GM12865 (cell line): ENCODE results near the gene BLMH.

Source experiments
- DNase-seq: peaks from one replicate; pipeline ENCODE4 v3.0.0; 2010; ENCODE audit warnings: low read depth
- H3K4me3 ChIP-seq: 2 replicates; pipeline ENCODE4 v1.5.1; 2011; ENCODE audit warnings: mild to moderate bottlenecking, low read depth, low read length, control low read depth
- CTCF ChIP-seq: IDR thresholded peaks from 2 replicates; pipeline ENCODE4 v1.5.1; 2011; ENCODE audit warnings: low read length, control low read depth, low read depth, inconsistent platforms; ENCODE audit not compliant: insufficient read depth; ENCODE audit errors: missing control alignments

The BLMH gene

DNA sequence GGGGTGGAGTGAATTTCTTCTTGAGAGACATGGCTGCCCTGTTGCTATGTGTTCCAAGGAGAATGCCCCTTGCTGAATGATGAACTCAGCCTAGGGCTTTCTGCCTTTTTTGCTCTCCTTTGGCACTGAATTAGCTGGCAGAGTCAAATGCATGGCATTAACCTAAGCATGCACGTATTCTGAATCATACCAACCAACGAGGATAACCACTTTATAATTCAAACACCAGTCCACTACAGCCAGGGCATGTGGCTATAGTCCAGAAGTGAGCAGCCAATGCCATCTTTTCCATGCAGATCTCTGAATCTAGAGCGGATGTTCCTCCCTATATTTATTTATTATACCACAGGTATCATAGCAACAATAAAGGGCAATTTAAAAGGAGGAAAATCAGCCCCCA is 26.4 kb upstream of the BLMH start:
- DNase-seq = no peak
- H3K4me3 ChIP-seq = no peak overlapping the region
- TF ChIP-seq CTCF = no peak

- no peak overlapping the region for H3K4me3 ChIP-seq
- no peak for TF ChIP-seq CTCF
- no peak for DNase-seq
Measured at GRCh38 chr17:30316736-30317135, 25.0 kb upstream of the BLMH start.

- DNase-seq = no peak
- H3K4me3 ChIP-seq = no peak overlapping the region
- TF ChIP-seq CTCF = no peak
Measured at GRCh38 chr17:30315106-30315505, 23.4 kb upstream of the BLMH start.

- no peak for DNase-seq
- TF ChIP-seq CTCF = no peak
- H3K4me3 ChIP-seq = no peak overlapping the region
Measured at GRCh38 chr17:30314474-30314873, 22.7 kb upstream of the BLMH start.

GRCh38 chr17:30312226-30312625 is 20.5 kb upstream of the BLMH start:
- TF ChIP-seq CTCF = no peak
- no peak overlapping the region for H3K4me3 ChIP-seq
- no peak for DNase-seq

- H3K4me3 ChIP-seq = no peak overlapping the region
- no peak for DNase-seq
- TF ChIP-seq CTCF = no peak
Measured at GRCh38 chr17:30310562-30310961, 18.8 kb upstream of the BLMH start.

DNA sequence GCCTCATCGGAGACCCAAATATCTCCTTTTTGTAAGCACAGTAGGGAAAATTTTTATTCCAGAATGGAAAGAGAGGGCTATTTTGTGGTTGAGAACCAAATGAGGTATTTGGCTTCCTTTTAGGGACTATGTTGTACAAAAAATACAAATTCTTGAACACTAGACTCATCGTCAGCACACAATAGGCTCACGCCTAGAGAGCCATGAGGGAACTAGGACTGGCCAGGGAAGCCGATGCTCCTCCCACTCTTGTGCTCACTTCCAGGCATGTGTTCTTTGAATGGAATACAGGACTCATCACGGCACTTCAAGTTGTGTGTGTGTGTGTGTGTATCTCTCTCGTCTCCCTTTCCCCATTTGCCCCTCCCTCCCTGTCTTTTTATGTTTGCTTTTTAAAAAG is 17.8 kb upstream of the BLMH start:
- DNase-seq = no peak
- TF ChIP-seq CTCF = no peak
- no peak overlapping the region for H3K4me3 ChIP-seq
